Stomach (tissue), 9 donors: ENCODE data around the gene RAPGEF3. TPM values are rescaled to one million over a fixed set of nuclear protein-coding genes. Genes with fewer than 3 reads are reported as not detected.

Experiments used
- DNase-seq, 2 donors: peaks; one replicate each; pipeline versions ENCODE4 v3.0.0 to v3.0.0-alpha.2; 2013 to 2019
- H3K27ac ChIP-seq, 5 donors: fragments of 200-600 bp in 4 of 5; sonication (generic) in 4 of 5; one replicate each; pipeline ENCODE4 v1.5.1; 2013 to 2019; ENCODE audit warnings: mild to moderate bottlenecking in 1 of 5, moderate library complexity in 1 of 5
- H3K27me3 ChIP-seq, 3 donors: fragments of 200-600 bp; sonication (generic); one replicate each; pipeline ENCODE4 v1.5.1; 2017 to 2019; ENCODE audit warnings: mixed run types in 1 of 3
- H3K36me3 ChIP-seq, 4 donors: fragments of 200-600 bp; sonication (generic); 1 replicate in 3 of 4; 2 replicates in 1 of 4; pipeline ENCODE4 v1.5.1; 2016 to 2019
- H3K4me1 ChIP-seq, 4 donors: fragments of 200-600 bp; sonication (generic); one replicate each; pipeline ENCODE4 v1.5.1; 2016 to 2019
- H3K4me3 ChIP-seq, 4 donors: fragments of 200-600 bp; sonication (generic) in 3 of 4; one replicate each; pipeline ENCODE4 v1.5.1; 2016 to 2019; ENCODE audit warnings: mild to moderate bottlenecking in 1 of 4
- H3K9me3 ChIP-seq, 4 donors: fragments of 200-600 bp; sonication (generic); one replicate each; pipeline ENCODE4 v1.5.1; 2016 to 2019
- CTCF ChIP-seq, 7 experiments: fragments of 450-650 bp in 4 of 7; fragments of 200-600 bp in 3 of 7; sonication (generic) in 3 of 7; IDR thresholded peaks; one replicate each; pipeline ENCODE4 v1.5.1; 2016 to 2019; ENCODE audit warnings: antibody characterized with exemption in 7 of 7, control low read depth in 2 of 7, mild to moderate bottlenecking in 1 of 7
- EP300 ChIP-seq: sonication (generic); formaldehyde crosslinking; IDR thresholded peaks from one replicate; pipeline ENCODE4 v1.6.1; 2017; ENCODE audit warnings: antibody characterized with exemption
- POLR2A ChIP-seq, 4 donors: fragments of 450-650 bp; IDR thresholded peaks; one replicate each; pipeline ENCODE4 v1.6.1; 2016; ENCODE audit warnings: antibody characterized with exemption in 4 of 4, control low read depth in 2 of 4, mild to moderate bottlenecking in 1 of 4, moderate library complexity in 1 of 4
- POLR2AphosphoS5 ChIP-seq, 3 donors: sonication (generic); formaldehyde crosslinking; IDR thresholded peaks; one replicate each; pipeline ENCODE4 v1.6.1; 2016; ENCODE audit warnings: antibody characterized with exemption in 3 of 3
- WGBS, 5 donors: extraction: QIAGEN DNeasy Blood & Tissue Kit in 3 of 5; methylation state at CpG; one replicate each; pipeline versions ENCODE4 v1.1.5 to v1.1.7; 2013 to 2018; 5-methylcytosine and 5-hydroxymethylcytosine counted together
- intact Hi-C: fragments of 100-400 bp; cut with DNase I; formaldehyde crosslinking; loops from one replicate; pipeline ENCODE4 v1.15.1; 2023; ENCODE audit warnings: low total_unique reads
- polyA plus RNA-seq, 3 donors: library from polyadenylated mRNA; stranded (reverse); fragments of 200-250 nt; gene quantifications; one replicate each; pipeline ENCODE4 v1.2.3, GENCODE V29; 2013
- total RNA-seq, 5 donors: library from RNA; depleted of rRNA; stranded (reverse); fragments of >200 nt; gene quantifications; one replicate each; pipeline versions ENCODE4 v1.1.0 to v1.2.3, GENCODE V29; 2014 to 2016
- donor health status: healthy with polysubstance abuse.
- donor health status: Bipolar disorder and iron deficiency.
- donor health status: healthy.

RAPGEF3 gene
- total and polyA plus RNA-seq, 8 donors = 15.9 to 114 (median 23.9) TPM

- TF ChIP-seq POLR2AphosphoS5 (IDR thresholded peaks at IDR 0.05) (no peak), EP300 (no peak), POLR2A (IDR thresholded peaks at IDR 0.05) (no peak), CTCF (IDR thresholded peaks at IDR 0.05) (no peak)
- Histone ChIP-seq H3K4me1 (peaks cover 0 to 23% (median 1%) of the 10 kb centered on the region in 4 donors), H3K27ac (peak overlapping the region in 1 of 5 donors; percentile 24), H3K9me3 (no peaks in the 10 kb centered on the region), H3K4me3 (no peak overlapping the region), H3K36me3 (peaks cover 89 to 100% (median 100%) of the 10 kb centered on the region in 4 donors), H3K27me3 (no peaks in the 10 kb centered on the region)
- 88 to 93% (median 91%) methylated on average over 20 to 22 of the region's 22 CpGs for WGBS, 5 donors
- intact Hi-C loops = no loop called here
- no peak for DNase-seq
Observed at GRCh38 chr12:47789712-47790489, 31.2 kb upstream of the RAPGEF3 start.

- peak overlapping the region in 1 of 5 donors; percentile 18 for H3K27ac ChIP-seq
- no peaks in the 10 kb centered on the region for H3K27me3 ChIP-seq
- intact Hi-C loops = no loop called here
- no peak for TF ChIP-seq CTCF (IDR thresholded peaks at IDR 0.05)
- no peak for TF ChIP-seq EP300
- TF ChIP-seq POLR2AphosphoS5 (IDR thresholded peaks at IDR 0.05) = no peak
- 94 to 100% (median 97%) methylated on average over 2 to 5 of the region's 5 CpGs for WGBS, 5 donors
- H3K4me1 ChIP-seq = peaks cover 0 to 23% (median 1%) of the 10 kb centered on the region in 4 donors
- H3K36me3 ChIP-seq = peaks cover 89 to 100% (median 100%) of the 10 kb centered on the region in 4 donors
- no peak overlapping the region for H3K4me3 ChIP-seq
- no peak for DNase-seq
- H3K9me3 ChIP-seq = no peaks in the 10 kb centered on the region
Observed at GRCh38 chr12:47789141-47789540, 30.5 kb upstream of the RAPGEF3 start.

GRCh38 chr12:47787596-47788319 is 29.1 kb upstream of the RAPGEF3 start:
- no peak for TF ChIP-seq POLR2AphosphoS5 (IDR thresholded peaks at IDR 0.05)
- no peak for TF ChIP-seq EP300
- no peak for TF ChIP-seq CTCF (IDR thresholded peaks at IDR 0.05)
- no peak for TF ChIP-seq POLR2A (IDR thresholded peaks at IDR 0.05)
- H3K9me3 ChIP-seq = no peaks in the 10 kb centered on the region
- 79 to 84% (median 82%) methylated on average over 14 of the region's 14 CpGs for WGBS, 5 donors
- H3K4me3 ChIP-seq = no peak overlapping the region
- peaks cover 90 to 100% (median 100%) of the 10 kb centered on the region in 4 donors for H3K36me3 ChIP-seq
- H3K27ac ChIP-seq = peak overlapping the region in 3 of 5 donors; percentile 8 to 32 (median 25)
- H3K4me1 ChIP-seq = peaks cover 0 to 23% (median 3%) of the 10 kb centered on the region in 4 donors
- intact Hi-C loops = no loop called here
- DNase-seq = no peak
- no peaks in the 10 kb centered on the region for H3K27me3 ChIP-seq

GRCh38 chr12:47786662-47787280 is 28.1 kb upstream of the RAPGEF3 start:
- TF ChIP-seq POLR2AphosphoS5 (IDR thresholded peaks at IDR 0.05) (no peak), CTCF (IDR thresholded peaks at IDR 0.05) (no peak), EP300 (no peak), POLR2A (IDR thresholded peaks at IDR 0.05) (no peak)
- DNase-seq = no peak
- WGBS, 5 donors = 86 to 96% (median 94%) methylated on average over 8 to 10 of the region's 10 CpGs
- Histone ChIP-seq H3K4me3 (no peak overlapping the region), H3K9me3 (no peaks in the 10 kb centered on the region), H3K36me3 (peaks cover 85 to 100% (median 99%) of the 10 kb centered on the region in 4 donors), H3K27me3 (no peaks in the 10 kb centered on the region), H3K27ac (peak overlapping the region in 3 of 5 donors; percentile 25 to 61 (median 54)), H3K4me1 (peaks cover 0 to 28% (median 10%) of the 10 kb centered on the region in 4 donors)
- intact Hi-C loops = no loop called here
